Measurements from ENCODE around the gene BCOR. TPM values are rescaled to one million over a fixed set of nuclear protein-coding genes. Genes with fewer than 3 reads are reported as not detected.
A peak's percentile ranks its signal among the peaks of the same experiment; 100 is the strongest.

The BCOR gene
- total RNA-seq, 1 donor from 2014 or later, result 37.3 TPM

DNA sequence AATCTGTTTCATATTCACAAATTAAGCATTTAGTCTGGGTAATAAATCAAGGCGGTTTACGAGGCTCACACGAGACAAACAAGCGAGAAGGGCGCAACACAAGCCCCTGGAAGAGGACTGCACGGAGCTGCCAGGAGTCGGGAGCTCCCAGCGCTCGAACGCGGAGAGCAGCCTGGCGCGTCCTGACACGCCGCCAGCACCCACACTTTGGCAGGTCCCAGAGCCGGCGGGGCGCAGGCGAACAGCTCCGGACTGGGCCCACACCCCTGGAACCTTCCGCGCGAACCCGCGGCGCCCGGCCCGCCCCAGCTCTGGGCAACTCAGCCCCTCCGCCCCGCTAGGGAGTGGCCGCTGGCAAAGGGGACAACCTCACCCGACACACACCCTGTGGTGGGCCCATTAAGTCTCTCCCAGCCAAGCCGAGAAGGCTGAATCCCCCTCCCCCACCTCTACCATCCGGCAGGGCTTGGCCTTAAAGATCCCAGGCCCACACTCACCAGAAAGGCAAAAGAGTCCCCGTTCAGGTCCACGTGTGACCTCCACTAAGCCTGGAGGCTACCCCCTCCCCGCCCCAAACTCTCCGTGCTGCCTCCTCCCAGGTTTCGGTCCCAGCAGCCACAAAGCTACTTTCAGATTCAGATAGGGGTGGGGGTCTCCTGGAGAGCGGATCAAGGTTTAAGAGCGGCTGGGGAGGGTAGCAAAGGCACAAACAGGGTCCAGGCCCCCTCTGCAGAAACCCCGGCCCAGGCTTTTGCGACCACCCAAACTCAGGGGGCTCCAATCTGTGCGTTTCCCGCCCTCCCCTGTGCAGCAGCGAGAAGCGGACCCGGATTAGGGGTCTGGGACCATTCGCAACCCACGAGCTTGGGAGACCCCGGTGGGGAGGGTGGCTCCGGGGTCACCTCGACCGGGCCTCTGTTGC lies 47.5 kb upstream of the BCOR start:
- Mint-ChIP-seq H3K4me3 (peak overlapping the region; percentile 85), H3K27me3 (peaks cover 9% of the 10 kb centered on the region), H3K27ac (no peak overlapping the region), H3K4me1 (ENCODE audit: unreplicated experiment) (peaks cover 20% of the 10 kb centered on the region), H3K36me3 (peaks cover 3% of the 10 kb centered on the region), H3K9me3 (no peaks in the 10 kb centered on the region)
- TF ChIP-seq, protein P1, sequence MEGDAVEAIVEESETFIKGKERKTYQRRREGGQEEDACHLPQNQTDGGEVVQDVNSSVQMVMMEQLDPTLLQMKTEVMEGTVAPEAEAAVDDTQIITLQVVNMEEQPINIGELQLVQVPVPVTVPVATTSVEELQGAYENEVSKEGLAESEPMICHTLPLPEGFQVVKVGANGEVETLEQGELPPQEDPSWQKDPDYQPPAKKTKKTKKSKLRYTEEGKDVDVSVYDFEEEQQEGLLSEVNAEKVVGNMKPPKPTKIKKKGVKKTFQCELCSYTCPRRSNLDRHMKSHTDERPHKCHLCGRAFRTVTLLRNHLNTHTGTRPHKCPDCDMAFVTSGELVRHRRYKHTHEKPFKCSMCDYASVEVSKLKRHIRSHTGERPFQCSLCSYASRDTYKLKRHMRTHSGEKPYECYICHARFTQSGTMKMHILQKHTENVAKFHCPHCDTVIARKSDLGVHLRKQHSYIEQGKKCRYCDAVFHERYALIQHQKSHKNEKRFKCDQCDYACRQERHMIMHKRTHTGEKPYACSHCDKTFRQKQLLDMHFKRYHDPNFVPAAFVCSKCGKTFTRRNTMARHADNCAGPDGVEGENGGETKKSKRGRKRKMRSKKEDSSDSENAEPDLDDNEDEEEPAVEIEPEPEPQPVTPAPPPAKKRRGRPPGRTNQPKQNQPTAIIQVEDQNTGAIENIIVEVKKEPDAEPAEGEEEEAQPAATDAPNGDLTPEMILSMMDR (conservative IDR thresholded peaks at IDR 0.05), result no peak
- no peak for DNase-seq (ENCODE audit: extremely low spot score, unreplicated experiment)

GRCh38 chrX:40144576-40144975 lies 46.8 kb upstream of the BCOR start:
- no peak for DNase-seq (ENCODE audit: extremely low spot score, unreplicated experiment)
- no peak overlapping the region for H3K27ac Mint-ChIP-seq
- no peaks in the 10 kb centered on the region for H3K9me3 Mint-ChIP-seq
- TF ChIP-seq, protein P1 (conservative IDR thresholded peaks at IDR 0.05), result no peak
- H3K4me3 Mint-ChIP-seq, result peak overlapping the region; percentile 85
- peaks cover 3% of the 10 kb centered on the region for H3K36me3 Mint-ChIP-seq
- peaks cover 4% of the 10 kb centered on the region for H3K27me3 Mint-ChIP-seq
- peaks cover 20% of the 10 kb centered on the region for H3K4me1 Mint-ChIP-seq (ENCODE audit: unreplicated experiment)

DNA sequence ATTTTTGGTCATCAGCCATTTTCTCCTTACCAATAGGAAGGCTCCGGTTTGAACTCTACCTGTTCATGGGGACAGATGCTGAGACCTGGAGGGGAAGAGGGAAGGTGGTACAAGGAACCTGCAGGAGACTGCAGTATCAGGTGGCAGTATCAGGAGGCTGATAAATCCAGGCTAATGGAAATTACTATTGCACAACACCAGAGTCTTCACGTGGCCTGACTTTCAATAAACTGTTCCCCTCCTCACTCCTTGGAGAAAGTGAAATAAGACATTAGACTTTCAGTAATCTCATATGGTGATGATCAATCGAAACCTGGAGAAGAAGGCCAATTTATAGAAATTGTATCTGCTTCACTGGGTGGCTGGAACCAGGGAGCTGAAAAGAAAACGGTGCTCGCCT lies 46.2 kb upstream of the BCOR start:
- H3K27ac Mint-ChIP-seq, result no peak overlapping the region
- H3K4me1 Mint-ChIP-seq (ENCODE audit: unreplicated experiment), result peaks cover 19% of the 10 kb centered on the region
- TF ChIP-seq, protein P1 (conservative IDR thresholded peaks at IDR 0.05), result no peak
- peaks cover 2% of the 10 kb centered on the region for H3K27me3 Mint-ChIP-seq
- no peak for DNase-seq (ENCODE audit: extremely low spot score, unreplicated experiment)
- peaks cover 3% of the 10 kb centered on the region for H3K36me3 Mint-ChIP-seq
- peak overlapping the region; percentile 45 for H3K4me3 Mint-ChIP-seq
- no peaks in the 10 kb centered on the region for H3K9me3 Mint-ChIP-seq

- TF ChIP-seq, protein P1 (conservative IDR thresholded peaks at IDR 0.05), result no peak
- peaks cover 10% of the 10 kb centered on the region for H3K4me1 Mint-ChIP-seq (ENCODE audit: unreplicated experiment)
- DNase-seq (ENCODE audit: extremely low spot score, unreplicated experiment), result no peak
- no peaks in the 10 kb centered on the region for H3K9me3 Mint-ChIP-seq
- no peaks in the 10 kb centered on the region for H3K27me3 Mint-ChIP-seq
- peaks cover 3% of the 10 kb centered on the region for H3K36me3 Mint-ChIP-seq
- no peak overlapping the region for H3K4me3 Mint-ChIP-seq
- no peak overlapping the region for H3K27ac Mint-ChIP-seq
Observed at GRCh38 chrX:40143001-40143400, 45.2 kb upstream of the BCOR start.

DNA sequence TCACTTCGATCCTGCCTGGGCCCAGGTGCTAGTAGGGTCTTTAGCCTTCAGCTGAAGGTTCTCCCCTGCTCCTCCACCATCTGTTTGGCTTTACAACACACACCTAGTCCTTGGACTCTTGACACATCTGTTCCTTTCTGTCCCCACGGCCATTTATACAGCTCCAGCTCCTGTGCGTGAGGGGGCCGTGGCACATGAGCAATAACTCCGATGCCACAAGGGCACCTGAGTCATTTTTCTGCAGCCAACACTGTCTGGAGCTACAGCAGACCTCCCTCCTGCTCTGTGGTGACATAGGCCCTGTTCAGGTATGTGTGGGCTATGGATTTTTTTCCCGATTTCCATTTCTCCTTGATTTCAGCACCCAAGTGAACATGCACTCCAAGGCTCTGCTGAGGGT lies 44.7 kb upstream of the BCOR start:
- H3K9me3 Mint-ChIP-seq, result no peaks in the 10 kb centered on the region
- no peak overlapping the region for H3K4me3 Mint-ChIP-seq
- H3K27me3 Mint-ChIP-seq, result no peaks in the 10 kb centered on the region
- no peak overlapping the region for H3K27ac Mint-ChIP-seq
- H3K36me3 Mint-ChIP-seq, result peaks cover 3% of the 10 kb centered on the region
- DNase-seq (ENCODE audit: extremely low spot score, unreplicated experiment), result no peak
- TF ChIP-seq, protein P1 (conservative IDR thresholded peaks at IDR 0.05), result no peak
- H3K4me1 Mint-ChIP-seq (ENCODE audit: unreplicated experiment), result peaks cover 10% of the 10 kb centered on the region

Data from type B pancreatic cell (in vitro differentiated cells).